Measurements from ENCODE around the gene ESYT2.
"Not testable (repeated sequence)": the region's sequence is repeated elsewhere in the genome, so short reads cannot be mapped to it uniquely, and the experiment has no call there.

The ESYT2 gene

GRCh38 chr7:158724658-158725505 is 104.4 kb downstream of the ESYT2 start:
- no peak for DNase-seq (ENCODE audit: low read depth)

GRCh38 chr7:158723714-158724385 is 105.5 kb downstream of the ESYT2 start:
- no peak for DNase-seq (ENCODE audit: low read depth)

- no peak for DNase-seq (ENCODE audit: low read depth)
These were observed 106.0 kb downstream of the ESYT2 start for GRCh38 chr7:158723266-158723665.

GRCh38 chr7:158722574-158723237 is 106.6 kb downstream of the ESYT2 start:
- DNase-seq (ENCODE audit: low read depth): no peak

- DNase-seq (ENCODE audit: low read depth): no peak
These were observed 109.2 kb downstream of the ESYT2 start for GRCh38 chr7:158720112-158720511.

- DNase-seq (ENCODE audit: low read depth): no peak
These were observed 112.5 kb downstream of the ESYT2 start for GRCh38 chr7:158716802-158717201.

- no peak for DNase-seq (ENCODE audit: low read depth)
These were observed 118.6 kb downstream of the ESYT2 start for GRCh38 chr7:158710651-158711102.

GRCh38 chr7:158707610-158708009 is 121.7 kb downstream of the ESYT2 start:
- DNase-seq (ENCODE audit: low read depth): no peak

GRCh38 chr7:158706710-158707590 is 122.4 kb downstream of the ESYT2 start:
- DNase-seq (ENCODE audit: low read depth): no peak

GRCh38 chr7:158706273-158706704 is 123.0 kb downstream of the ESYT2 start:
- DNase-seq (ENCODE audit: low read depth): no peak

- DNase-seq (ENCODE audit: low read depth): no peak
These were observed 124.0 kb downstream of the ESYT2 start for GRCh38 chr7:158705234-158705850.

- DNase-seq (ENCODE audit: low read depth): peak; percentile 96
These were observed 124.6 kb downstream of the ESYT2 start, which contains the start of gene NCAPG2 for GRCh38 chr7:158704524-158705233. NCAPG2 (minus strand) TSS chr7:158704804; CDS start chr7:158701899, 2,905 bp downstream.

GRCh38 chr7:158703679-158704523 is 125.4 kb downstream of the ESYT2 start:
- not testable (repeated sequence) for DNase-seq (ENCODE audit: low read depth)

GRCh38 chr7:158702944-158703343 is 126.4 kb downstream of the ESYT2 start:
- DNase-seq (ENCODE audit: low read depth): no peak

- no peak for DNase-seq (ENCODE audit: low read depth)
These were observed 127.1 kb downstream of the ESYT2 start for GRCh38 chr7:158702196-158702595.

- no peak for DNase-seq (ENCODE audit: low read depth)
These were observed 129.3 kb downstream of the ESYT2 start for GRCh38 chr7:158700008-158700407.

GRCh38 chr7:158699341-158699740 is 130.0 kb downstream of the ESYT2 start:
- DNase-seq (ENCODE audit: low read depth): no peak

GRCh38 chr7:158698657-158699195 is 130.6 kb downstream of the ESYT2 start:
- DNase-seq (ENCODE audit: low read depth): no peak

GRCh38 chr7:158697597-158697996 is 131.7 kb downstream of the ESYT2 start:
- not testable (repeated sequence) for DNase-seq (ENCODE audit: low read depth)

Data from stimulated activated CD8-positive, alpha-beta memory T cell treated with anti-CD3 and anti-CD28 coated beads, Interleukin-12 subunit alpha, Interleukin-12 subunit beta, amount 100 ng/mL, for 4 hours (primary cell).